Body of pancreas (tissue), 4 donors: ENCODE results near the gene LEFTY1.

Experiments
- CTCF ChIP-seq, 7 experiments: fragments of 450-650 bp in 4 of 7; fragments of 200-600 bp in 3 of 7; sonication (generic) in 3 of 7; IDR thresholded peaks; one replicate each; pipeline ENCODE4 v1.5.1; 2016 to 2019; ENCODE audit warnings: antibody characterized with exemption in 7 of 7
- POLR2A ChIP-seq, 3 donors: fragments of 450-650 bp; IDR thresholded peaks; one replicate each; pipeline ENCODE4 v1.6.1; 2016; ENCODE audit warnings: antibody characterized with exemption in 3 of 3, mild to moderate bottlenecking in 2 of 3

- TF ChIP-seq CTCF (IDR thresholded peaks at IDR 0.05) (no peak), POLR2A (IDR thresholded peaks at IDR 0.05) (no peak)
These were observed 36.4 kb downstream of the LEFTY1 start for GRCh38 chr1:225852413-225853124.
